ENCODE data around the gene ST8SIA1. TPM values are rescaled to one million over a fixed set of nuclear protein-coding genes. Genes with fewer than 3 reads are reported as not detected.

The ST8SIA1 gene, protein sequence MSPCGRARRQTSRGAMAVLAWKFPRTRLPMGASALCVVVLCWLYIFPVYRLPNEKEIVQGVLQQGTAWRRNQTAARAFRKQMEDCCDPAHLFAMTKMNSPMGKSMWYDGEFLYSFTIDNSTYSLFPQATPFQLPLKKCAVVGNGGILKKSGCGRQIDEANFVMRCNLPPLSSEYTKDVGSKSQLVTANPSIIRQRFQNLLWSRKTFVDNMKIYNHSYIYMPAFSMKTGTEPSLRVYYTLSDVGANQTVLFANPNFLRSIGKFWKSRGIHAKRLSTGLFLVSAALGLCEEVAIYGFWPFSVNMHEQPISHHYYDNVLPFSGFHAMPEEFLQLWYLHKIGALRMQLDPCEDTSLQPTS
- total RNA-seq (2012; rRNA removed) = 0.28 TPM in 1 of 2 replicates, not detected in the other
- polyA plus RNA-seq (2012; rRNA removed) = not detected in 2 replicates
- polyA plus RNA-seq (2012; cell fraction: cytosol; rRNA removed) = not detected in 2 replicates
- not detected in 2 replicates for polyA plus RNA-seq (2012; cell fraction: nucleus; rRNA removed; ENCODE audit: low replicate concordance)
- percentile 32 among the genes with signal in this experiment for Bru-seq, nascent RNA
- BruChase-seq, experiment 1, labeled RNA remaining after a 6-hour chase = percentile 41 among the genes with signal in this experiment
- percentile 32 among the genes with signal in this experiment for BruChase-seq, experiment 2, labeled RNA remaining after a 2-hour chase
- long read RNA-seq, partial matches to known transcripts = 0 of 1 reads
- long read RNA-seq, other reads (novel, unspliced or antisense) = 1 of 1 reads

DNA sequence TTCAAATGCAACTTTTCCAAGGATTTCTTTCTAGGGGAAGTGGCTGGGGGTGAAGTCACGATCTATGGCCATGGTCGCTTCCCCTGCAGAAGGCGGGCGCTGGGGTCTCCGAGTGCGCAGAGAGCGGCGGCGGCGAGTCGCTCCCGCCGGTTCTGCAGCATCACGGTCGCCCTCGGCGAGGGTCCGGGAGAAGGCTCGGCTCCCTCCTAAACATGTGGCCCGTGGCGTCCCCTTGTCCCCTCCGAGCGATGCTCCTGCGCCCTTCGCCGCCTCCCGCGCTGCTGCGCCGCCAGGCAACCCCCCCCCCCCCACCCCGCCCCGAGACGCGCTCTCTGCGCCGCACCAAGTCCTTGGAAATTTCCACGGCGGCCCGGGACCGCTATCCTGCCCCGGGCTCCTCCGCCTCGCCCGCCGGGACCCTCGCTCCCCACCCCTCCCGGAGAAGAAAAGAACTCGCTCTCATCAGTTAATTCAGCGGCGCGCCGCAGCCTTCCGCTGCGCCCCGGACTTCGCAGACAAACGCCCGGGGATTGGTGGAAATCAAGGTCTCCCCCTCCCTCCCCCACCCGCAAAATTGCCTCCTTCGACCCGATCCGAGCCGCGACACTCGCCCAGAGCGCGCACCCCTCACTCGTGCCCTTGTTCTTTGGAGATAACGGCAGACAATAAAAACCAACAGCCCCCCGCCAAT, at the start of gene ST8SIA1:
ST8SIA1 (minus strand) TSS at position 298 of the 691 bp plus-strand sequence. CDS start 475 bp downstream, outside the sequence.
- no peak within 1 kb of the TSS for H2AK5ac ChIP-seq (ENCODE audit: low read depth, low read length)
- H3K4ac ChIP-seq (ENCODE audit: low read depth, low read length) = no peak within 1 kb of the TSS
- no peak within 1 kb of the TSS; the same call in 1 of the 2 replicates for H3K18ac ChIP-seq (ENCODE audit: low read depth, low read length)
- H3K14ac ChIP-seq (replicated peaks; ENCODE audit: low read depth, low read length) = no peak within 1 kb of the TSS
- no peak within 1 kb of the TSS for H2BK15ac ChIP-seq (ENCODE audit: low read depth, low read length)
- peak within 1 kb of the TSS; percentile 64 for H2AFZ ChIP-seq (replicated peaks; ENCODE audit: low read length, poor library complexity)
- in situ Hi-C loops (cut with MboI; ENCODE audit: low sequenced_read_pairs) = loop anchor here (5.0 kb wide), 2 partner anchors 103 to 252 kb away; no protein-coding TSS in a partner anchor
- no peak for DNase-seq
- H3K4me2 ChIP-seq (ENCODE audit: low read depth, low read length) = peak within 1 kb of the TSS; percentile 87
- H3K23ac ChIP-seq (ENCODE audit: low read depth, low read length) = 0 out of 2 replicates have a peak within 1 kb of the TSS, but pooled peaks have one; percentile 35
- ChIA-PET POLR2A (ENCODE audit: unreplicated experiment) (no interaction called here), CTCF (interaction anchor here (0.6 to 1.5 kb wide), 12 partner anchors 47 to 279 kb away, joined by 3 to 15 read pairs (median 4); no protein-coding TSS in a partner anchor)
- H3K27ac ChIP-seq (ENCODE audit: insufficient read depth, low read length) = no peak within 1 kb of the TSS
- no peaks in the 10 kb centered on the region for H3K9me1 ChIP-seq (ENCODE audit: insufficient read depth, low read length)
- H4K91ac ChIP-seq (ENCODE audit: insufficient read depth, low read depth, low read length) = no peak within 1 kb of the TSS
- H3K4me3 ChIP-seq (ENCODE audit: insufficient read depth, low read depth, low read length) = peak within 1 kb of the TSS; percentile 49
- no peaks in the 10 kb centered on the region for H3K36me3 ChIP-seq (ENCODE audit: control insufficient read depth, insufficient read depth, low read length)
- H3K9me3 ChIP-seq (ENCODE audit: control insufficient read depth, insufficient read depth, low read length) = no peaks in the 10 kb centered on the region
- peak within 1 kb of the TSS; percentile 2; the same call in 1 of the 2 replicates for H3K9ac ChIP-seq (ENCODE audit: low read depth, low read length)
- peaks cover 33% of the 10 kb centered on the region for H3K27me3 ChIP-seq (ENCODE audit: control insufficient read depth, insufficient read depth, low read length)
- H3K79me1 ChIP-seq (ENCODE audit: low read depth in 1 of 2, low read length in 2 of 2) = no peaks in the 10 kb centered on the region
- H4K8ac ChIP-seq (ENCODE audit: low read depth in 2 of 2, low read length in 2 of 2) = no peak within 1 kb of the TSS
- H4K5ac ChIP-seq (ENCODE audit: low read depth, low read length) = no peak within 1 kb of the TSS
- peak; percentile 38 for ATAC-seq (ENCODE audit: low read depth)
- BruUV-seq (replicated peaks) = no TSS peak
- H3K56ac ChIP-seq (ENCODE audit: extremely low read depth, insufficient read depth, low read length) = no peak within 1 kb of the TSS
- H2BK5ac ChIP-seq (ENCODE audit: low read depth, low read length, poor library complexity, severe bottlenecking) = no peak within 1 kb of the TSS
- intact Hi-C loops (cut with micrococcal nuclease) = loop anchor here (1.0 to 5.0 kb wide), 8 partner anchors 64 to 636 kb away; no protein-coding TSS in a partner anchor
- H2BK120ac ChIP-seq (ENCODE audit: low read depth, low read length) = no peak within 1 kb of the TSS
- no peak within 1 kb of the TSS for H2BK20ac ChIP-seq (ENCODE audit: low read depth, low read length)
- H3K4me1 ChIP-seq (ENCODE audit: control insufficient read depth, insufficient read depth, low read length) = peaks cover 2% of the 10 kb centered on the region; the same call in 1 of the 2 replicates
- H2AK9ac ChIP-seq (replicated peaks; ENCODE audit: low read depth, low read length, poor library complexity) = peak within 1 kb of the TSS; percentile 66
- dilution Hi-C loops (cut with HindIII; ENCODE audit: low sequenced_read_pairs, unreplicated experiment) = no loop called here
- WGBS, 2 experiments (ENCODE audit: extremely low coverage in 2 of 2, insufficient read length in 1 of 2) = 1% methylated on average over 30 of the region's 70 CpGs; no CpG with 5 or more reads in 1 of the 2 experiments
- no peaks in the 10 kb centered on the region for H4K20me1 ChIP-seq (ENCODE audit: insufficient read depth, low read length)
- no peak for TF ChIP-seq POLR2A (IDR thresholded peaks at IDR 0.05; ENCODE audit: low read depth, low read length)
- no peak for TF ChIP-seq MAFK (IDR thresholded peaks at IDR 0.05; ENCODE audit: low read depth, low read length)
- TF ChIP-seq, protein P1, sequence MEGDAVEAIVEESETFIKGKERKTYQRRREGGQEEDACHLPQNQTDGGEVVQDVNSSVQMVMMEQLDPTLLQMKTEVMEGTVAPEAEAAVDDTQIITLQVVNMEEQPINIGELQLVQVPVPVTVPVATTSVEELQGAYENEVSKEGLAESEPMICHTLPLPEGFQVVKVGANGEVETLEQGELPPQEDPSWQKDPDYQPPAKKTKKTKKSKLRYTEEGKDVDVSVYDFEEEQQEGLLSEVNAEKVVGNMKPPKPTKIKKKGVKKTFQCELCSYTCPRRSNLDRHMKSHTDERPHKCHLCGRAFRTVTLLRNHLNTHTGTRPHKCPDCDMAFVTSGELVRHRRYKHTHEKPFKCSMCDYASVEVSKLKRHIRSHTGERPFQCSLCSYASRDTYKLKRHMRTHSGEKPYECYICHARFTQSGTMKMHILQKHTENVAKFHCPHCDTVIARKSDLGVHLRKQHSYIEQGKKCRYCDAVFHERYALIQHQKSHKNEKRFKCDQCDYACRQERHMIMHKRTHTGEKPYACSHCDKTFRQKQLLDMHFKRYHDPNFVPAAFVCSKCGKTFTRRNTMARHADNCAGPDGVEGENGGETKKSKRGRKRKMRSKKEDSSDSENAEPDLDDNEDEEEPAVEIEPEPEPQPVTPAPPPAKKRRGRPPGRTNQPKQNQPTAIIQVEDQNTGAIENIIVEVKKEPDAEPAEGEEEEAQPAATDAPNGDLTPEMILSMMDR (conservative IDR thresholded peaks at IDR 0.05; ENCODE audit: low read depth, low read length) = no peak
- no peak for TF ChIP-seq MAZ (IDR thresholded peaks at IDR 0.05; ENCODE audit: borderline replicate concordance, low read depth, low read length)
- TF ChIP-seq SMC3 (IDR thresholded peaks at IDR 0.05; ENCODE audit: low read depth, low read length) = no peak
- TF ChIP-seq RCOR1 (IDR thresholded peaks at IDR 0.05; ENCODE audit: insufficient replicate concordance, low read length) = no peak
- no peak for TF ChIP-seq ELK1 (IDR thresholded peaks at IDR 0.05; ENCODE audit: borderline replicate concordance, low read depth, low read length)
- no peak for TF ChIP-seq RAD21 (IDR thresholded peaks at IDR 0.05; ENCODE audit: low read length)
- TF ChIP-seq BHLHE40 (IDR thresholded peaks at IDR 0.05; ENCODE audit: low read depth, low read length) = no peak
- no peak for TF ChIP-seq NFE2L2 (IDR thresholded peaks at IDR 0.05; ENCODE audit: low read depth, low read length)
- TF ChIP-seq FOS (IDR thresholded peaks at IDR 0.05; ENCODE audit: low read depth, low read length) = no peak
- no peak for TF ChIP-seq RFX5 (IDR thresholded peaks at IDR 0.05; ENCODE audit: low read depth, low read length)
